NCI-H748 (cell line): ENCODE data around the gene PTPN2.

Source experiments
- DNase-seq: peaks from one replicate; lab custom pipeline; 2025; ENCODE audit not compliant: unreplicated experiment; lab: John Stamatoyannopoulos, UW

PTPN2 gene

DNA sequence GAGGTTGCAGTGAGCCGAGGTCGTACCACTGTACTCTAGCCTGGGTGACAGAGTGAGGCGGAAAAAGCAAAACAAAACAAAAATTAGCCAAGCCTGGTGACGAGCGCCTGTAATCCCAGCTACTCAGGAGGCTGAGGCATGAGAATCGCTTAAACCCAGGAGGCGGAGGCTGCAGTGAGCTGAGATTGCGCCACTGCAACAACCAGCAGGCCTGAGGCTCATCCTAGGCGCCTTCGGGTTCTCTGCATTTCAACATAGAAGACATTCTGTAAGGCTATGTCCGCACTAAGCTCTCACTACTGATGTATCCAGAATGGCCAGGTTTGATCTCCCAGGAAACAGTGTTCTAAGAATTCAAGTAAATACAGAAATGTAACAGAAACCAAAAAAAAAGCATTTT is 23.5 kb downstream of the PTPN2 start:
- DNase-seq: no peak

DNA sequence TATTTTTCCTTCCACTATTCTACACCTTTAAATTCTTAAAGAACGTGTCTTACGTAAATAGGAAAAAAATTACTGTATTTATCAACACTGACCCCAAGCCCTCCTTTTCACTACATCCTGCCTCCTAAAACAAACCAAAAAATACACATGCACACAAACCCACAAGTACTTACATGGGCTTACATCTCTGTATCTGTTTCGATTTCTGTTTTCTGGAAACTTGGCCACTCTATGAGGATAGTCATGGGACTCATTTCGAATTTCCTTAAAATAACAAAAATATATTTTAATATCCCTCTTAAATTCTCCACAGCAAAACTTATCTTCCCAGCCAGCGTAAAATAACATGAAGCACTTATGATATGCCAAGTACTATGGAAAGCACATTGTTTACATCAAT is 25.0 kb downstream of the PTPN2 start:
- DNase-seq: no peak

DNA sequence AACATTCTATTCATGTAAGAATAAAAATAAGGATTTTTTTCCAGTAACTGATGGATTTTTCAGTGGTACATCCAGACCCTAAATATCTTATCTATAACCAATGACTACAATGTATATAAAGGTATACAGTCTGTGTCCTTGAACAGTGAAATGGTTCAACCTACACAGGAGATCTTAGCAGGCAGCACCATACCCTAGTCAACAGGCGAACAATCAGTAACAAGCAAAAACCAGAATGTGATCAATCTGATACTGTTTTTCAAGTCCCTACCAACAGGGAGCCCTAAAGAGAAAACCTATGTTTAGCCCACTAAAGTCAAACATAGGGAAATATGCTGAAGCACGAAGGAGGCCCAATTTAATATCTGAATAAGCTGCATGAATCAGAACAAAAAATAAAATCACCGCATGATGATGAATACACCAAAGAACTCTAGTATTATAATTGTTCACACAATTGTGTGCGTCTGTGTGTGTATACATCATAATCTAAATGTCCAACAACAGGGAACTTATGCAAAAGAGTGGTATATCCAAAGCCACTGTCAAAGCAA is 26.0 kb downstream of the PTPN2 start:
- no peak for DNase-seq

DNA sequence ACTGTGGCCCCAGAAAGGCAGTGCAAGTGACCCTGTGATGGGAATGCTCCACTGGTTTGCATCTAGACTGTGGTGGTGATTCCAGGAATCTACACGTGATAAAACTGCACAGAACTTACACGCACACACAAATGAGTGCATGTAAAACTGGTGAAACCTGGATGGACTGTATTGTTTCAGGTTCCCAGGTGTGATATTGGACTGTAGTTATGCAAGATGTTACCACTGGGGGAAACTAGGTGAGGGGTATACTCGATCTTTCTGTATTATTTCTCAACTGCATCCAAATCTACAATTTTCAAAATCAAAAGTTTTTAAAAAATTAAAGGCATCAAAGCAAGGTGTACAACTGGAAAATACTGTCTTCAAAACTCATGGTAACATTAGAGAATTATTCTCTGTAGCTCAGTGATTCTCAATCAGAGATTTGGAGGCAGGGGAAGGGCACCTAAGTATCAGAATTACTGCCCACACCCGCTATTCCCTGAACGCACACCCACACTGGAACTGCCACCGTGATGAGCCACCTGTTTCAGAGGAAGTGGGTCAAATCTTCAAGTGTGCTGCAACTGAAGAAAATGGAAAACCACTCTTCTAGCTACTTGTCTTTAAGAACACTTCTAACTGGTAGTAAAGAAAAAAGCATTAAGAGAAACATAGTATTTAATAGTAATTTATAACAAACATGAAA is 26.7 kb downstream of the PTPN2 start:
- no peak for DNase-seq

DNA sequence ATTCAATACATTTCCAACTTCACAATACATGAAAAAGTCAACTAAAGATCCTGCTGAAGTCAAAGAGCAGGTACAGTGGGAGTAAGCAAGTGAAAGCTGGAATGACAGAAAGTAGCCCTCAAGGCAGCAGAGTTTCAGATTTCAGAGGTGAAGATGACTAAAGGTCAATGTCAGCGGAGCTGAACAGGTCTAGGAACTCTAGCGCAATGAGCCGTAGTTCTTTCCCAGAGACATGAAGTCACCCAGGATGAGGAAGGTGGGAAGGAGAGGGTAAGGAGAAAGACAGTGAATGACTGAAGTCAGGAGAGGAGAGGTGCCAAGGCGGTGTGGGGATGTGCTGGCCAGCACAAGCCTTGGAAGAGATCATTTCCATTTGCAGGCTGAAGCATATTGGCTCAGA is 28.1 kb downstream of the PTPN2 start:
- DNase-seq: no peak

DNA sequence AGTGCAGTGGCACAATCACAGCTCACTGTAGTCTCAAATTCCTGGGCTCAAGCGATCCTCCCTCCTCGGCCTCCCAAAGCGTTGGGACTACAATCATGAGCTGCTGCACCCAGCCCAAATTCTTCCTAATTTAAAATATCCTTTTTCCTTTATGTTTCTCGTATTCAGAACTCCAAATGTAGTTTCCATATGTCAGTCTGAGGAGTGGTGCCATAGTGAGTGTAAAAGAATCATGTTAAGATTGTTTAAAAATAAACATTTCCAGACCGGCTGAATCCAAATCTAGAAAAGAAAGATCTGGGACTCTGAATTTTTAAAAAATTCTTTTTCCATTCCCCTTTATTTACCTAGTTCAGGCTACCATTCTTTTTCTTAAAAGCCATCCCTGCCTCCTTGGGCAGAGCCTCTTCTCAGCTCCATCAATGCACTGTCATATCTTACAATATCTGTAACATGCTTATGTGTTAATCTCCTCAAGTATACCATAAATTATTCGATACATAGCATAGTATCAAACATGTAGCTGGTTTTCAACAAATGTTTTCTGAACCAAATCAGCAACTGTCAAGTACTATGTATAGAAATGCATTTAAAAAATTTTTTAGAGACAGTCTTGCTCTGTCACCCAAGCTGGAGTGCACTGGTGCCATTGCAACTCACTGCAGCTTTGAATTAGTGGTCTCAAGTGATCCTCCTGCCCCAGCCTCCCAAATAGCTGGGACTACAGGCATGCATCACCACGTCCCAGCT is 31.3 kb downstream of the PTPN2 start:
- DNase-seq: no peak

DNA sequence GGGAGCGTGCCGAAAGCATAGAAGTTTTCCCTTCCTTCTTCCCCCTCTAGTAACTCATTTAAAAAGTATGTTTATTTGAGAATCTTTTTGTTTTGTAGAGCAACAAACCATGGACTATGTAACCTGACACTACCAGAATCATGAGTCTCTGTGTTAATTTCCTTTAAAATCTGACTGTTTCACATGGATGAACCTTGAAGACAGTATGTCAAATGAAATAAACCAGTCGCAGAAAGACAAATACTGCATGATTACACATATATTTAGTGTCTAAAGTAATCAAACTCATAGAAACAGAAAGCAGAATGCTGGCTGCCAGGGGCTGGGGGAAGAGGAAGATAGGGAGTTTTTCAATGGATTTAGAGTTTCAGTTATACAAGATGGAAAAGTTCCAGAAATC is 32.3 kb downstream of the PTPN2 start:
- no peak for DNase-seq

DNA sequence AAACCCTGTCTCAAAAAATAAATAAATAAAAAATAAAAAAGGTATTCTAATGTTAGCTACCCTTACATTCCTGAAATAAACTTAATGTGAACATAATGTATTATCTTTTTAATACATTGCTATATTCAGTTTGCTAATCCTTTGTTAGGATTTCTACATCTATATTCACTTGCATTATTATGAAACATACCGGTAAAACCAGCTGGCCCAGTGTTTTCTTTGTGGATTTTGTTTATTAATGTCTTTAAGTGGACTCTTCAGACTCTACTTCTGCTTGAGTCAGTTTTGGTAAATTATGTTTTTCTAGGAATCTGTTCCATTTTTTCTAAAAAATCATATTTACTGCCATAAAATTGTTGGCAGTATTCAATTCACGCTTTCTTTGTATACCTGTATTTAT is 34.5 kb downstream of the PTPN2 start:
- DNase-seq: no peak

DNA sequence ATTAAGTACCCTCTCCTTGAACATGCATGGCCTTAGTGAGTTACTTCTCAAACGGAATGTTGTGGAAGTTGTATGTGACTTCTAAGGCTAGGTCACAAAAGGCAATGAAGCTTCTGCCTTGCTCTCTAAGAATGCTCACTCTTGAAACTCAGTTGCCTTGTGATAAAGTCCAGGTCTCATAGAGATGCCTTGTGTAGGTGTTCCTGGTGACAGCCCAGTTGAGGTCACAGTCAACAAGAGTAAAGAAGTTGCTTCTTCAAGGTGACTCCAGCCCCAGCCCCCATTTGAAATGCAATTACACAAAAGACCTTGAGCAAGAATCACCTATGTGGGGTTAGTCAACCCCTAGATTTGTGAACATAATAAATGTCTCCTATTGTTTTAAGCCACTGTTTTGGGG is 35.6 kb downstream of the PTPN2 start:
- DNase-seq: no peak

DNA sequence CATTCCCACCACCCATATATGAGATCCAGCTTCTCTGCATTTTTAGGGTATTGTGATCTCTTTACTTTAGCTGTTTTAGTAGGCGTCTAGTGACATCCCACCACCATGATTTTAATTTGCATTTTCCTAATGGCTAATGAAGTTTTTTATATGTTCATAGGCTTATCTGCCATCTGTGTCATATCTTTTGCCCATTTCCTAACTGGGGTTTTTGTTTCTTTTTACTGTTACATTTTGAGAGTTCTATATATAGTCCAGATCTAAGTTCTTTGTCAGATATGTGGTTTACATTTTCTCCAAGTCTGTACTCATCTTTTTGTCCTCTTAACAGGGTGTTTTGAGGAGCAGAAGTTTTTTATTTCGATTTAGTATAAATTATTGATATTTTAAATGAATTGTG is 39.6 kb downstream of the PTPN2 start:
- no peak for DNase-seq

DNA sequence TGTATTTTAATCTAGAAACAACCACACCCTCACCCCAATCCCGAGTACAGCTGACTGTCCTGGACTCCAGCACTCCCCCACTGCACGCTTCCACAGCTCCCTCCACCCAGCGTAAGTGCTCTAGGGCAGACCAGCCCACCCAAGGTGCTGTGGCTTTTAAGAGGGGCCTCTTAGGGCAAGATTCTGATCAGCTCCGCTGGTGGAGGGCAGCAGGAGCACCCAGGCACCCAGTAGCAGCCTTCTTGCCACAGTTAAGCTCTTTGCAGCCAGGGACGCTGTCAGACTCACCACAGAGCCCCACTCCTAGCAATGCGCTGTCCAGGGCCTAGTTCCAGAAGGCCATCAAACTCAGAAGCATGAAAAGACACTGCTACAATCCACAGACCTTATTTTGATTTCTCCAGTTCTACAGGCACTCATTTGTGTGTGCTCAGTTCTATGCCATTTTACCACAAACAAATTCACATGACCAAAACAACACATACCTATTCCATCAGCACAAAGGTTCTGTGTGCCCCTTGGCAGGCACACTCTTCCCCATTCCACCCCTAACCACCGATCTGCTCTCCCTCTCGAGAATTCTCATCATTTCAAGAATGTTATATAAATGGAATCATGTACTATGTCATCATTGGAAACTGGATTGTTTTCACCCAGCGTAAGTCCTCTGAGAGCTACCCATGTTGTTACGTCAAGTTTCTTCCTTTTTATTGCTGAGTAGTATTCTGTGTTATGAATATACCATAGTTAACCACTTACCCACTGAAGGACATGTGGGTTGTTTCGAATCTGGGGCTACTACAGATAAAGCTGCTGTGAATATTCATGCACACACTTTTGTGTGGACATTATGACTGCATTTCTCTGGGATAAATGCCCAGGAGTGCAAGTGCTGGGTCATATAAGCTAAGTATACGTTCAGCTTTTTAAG is 40.4 kb downstream of the PTPN2 start:
- DNase-seq: no peak

DNA sequence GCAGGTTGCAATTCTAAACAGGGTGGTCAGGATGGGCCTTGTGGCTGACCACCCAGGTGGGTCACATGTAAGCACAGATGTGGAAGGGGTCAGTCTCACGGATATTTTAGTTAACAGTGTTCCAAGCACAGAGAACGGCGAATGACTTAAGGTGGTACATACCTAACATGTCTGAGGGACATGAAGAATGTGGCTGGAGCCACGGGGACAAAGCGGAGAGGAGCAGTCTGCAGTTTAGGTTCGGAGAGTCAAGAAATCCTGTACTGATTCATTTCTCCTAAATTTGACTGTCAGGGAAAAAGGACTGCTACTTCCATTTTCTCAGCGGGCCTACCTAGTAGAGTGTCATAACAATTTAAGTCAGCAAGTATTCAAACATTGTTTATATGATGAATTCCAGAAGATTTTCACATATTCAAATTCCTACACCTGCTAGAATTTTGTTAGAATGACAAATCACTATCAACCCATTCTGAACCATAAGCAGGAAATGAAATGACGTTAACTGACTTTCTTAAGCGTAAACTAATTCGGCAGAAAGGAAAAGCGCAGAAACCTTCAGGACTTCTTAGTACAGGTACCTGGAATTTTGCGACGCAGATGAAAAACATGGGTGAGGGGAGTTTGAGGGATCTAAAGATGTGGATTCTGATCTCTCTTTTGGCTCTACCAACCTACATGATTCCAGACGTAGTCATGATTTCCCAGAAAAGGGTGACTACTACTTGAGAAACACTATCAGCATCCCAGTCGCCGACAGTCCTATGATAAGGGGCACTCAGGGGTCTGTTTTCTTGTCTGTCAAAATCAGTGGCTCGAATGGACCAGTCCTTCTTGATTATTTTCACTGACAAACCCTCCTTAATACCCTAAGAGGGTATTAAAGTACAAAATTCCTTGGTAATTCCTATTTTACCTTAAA is 41.3 kb downstream of the PTPN2 start:
- no peak for DNase-seq

DNA sequence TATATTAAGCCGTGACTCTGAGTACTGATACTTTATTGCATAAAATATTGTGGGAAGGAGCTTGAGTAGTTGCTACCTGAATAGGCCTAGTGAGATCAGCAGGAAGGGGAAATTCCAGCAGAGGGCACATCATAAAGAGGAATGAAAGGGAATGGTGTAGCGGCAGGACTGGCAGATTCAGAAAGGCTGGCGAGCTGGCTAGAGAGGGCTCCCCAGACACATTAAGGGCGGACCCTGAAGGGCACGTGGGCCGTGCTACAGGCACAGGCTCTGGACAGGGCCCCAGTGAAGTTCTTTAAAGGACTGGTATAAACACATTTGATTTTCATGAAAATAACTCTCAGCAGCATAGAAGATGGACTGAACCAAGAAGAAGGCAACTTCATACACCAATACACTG is 43.0 kb downstream of the PTPN2 start:
- no peak for DNase-seq

DNA sequence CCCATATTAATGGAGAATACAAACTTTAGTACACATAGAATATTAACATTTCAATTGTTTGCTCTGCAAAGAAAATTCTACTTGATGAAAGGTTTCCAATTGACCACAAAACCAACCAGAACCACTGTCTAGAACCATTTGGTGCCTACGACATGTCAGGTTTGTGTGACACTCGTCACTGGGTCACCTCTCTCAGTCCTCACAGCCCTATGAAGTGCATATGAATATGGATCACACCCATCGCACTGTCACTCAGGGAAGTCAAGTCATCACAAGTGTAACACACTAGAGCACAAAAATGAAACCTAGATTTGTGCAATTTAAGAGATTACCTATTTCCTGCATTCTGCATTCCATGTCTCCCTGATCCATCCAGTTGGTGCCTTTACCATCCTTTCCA is 43.7 kb downstream of the PTPN2 start:
- no peak for DNase-seq

DNA sequence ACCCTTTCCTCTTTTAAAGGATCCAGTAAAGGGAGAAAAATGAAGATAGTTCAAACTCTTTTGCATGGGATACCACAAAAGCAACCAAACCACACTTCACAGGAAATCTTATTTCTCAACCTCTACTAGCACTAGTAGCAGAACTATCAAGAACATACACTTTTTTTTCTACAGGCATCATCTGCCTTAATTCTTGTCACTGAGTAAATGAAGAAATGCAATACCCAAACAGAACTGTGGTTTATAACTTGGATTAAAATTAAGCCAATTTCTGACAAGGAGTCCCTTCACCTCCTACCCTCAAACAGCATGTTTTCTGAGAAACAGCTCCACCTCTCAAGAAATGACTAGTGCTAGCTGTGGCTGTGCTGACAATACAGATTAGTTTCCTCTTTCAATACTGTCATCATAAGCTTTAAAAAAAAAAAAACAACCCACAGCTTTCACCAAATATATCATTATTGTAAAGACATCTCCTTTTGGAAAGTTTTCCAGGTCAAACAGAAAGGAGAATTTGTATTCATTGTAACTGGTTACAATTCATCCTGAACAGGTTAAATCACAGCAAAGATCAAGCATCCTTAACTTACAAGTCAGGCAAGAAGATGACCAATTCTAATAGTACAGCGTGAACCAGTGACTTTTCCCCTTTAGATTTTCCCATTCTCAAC is 44.4 kb downstream of the PTPN2 start:
- DNase-seq: no peak

DNA sequence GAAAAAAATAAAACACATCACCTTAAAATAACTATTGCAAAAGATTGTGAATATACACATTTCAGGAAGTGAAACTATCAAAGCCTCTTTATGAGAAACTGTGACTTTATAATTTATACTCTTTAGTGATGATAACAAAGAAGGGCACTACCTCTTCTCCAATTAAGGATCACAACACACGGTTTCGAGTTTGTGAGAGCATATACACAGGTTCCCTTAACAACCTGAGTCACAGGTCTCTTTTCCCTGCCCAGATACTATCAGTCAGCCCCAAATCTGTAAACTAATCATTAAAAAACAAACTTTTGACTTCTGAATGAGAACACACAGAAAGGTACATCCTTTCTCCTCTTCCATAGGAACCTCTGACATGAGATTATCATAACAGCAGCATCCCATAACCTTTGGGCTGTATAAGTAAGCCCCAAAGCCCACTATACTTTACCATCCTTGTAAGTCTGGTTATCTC is 44.9 kb downstream of the PTPN2 start:
- no peak for DNase-seq

DNA sequence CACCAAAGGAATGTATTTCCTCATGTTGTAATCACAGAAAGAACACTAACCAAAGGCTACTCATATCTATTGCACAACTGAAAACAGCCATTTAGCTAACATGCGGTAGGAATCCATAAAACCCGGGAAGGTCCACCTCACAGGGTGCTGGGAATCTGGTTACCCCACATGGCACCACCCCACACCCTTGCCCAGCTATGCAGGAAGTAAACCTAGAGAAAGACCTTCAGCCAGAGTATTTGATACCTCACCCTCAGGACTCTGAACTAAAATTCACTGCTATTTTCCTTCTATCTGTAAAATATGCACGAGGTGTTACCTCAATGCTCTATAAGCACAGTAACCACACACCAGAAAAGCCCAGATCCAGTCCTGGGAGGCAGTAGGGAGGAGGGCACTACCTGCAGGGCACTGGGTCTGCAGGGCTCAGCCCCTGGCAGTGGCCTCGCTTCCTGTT is 45.8 kb downstream of the PTPN2 start:
- DNase-seq: no peak

DNA sequence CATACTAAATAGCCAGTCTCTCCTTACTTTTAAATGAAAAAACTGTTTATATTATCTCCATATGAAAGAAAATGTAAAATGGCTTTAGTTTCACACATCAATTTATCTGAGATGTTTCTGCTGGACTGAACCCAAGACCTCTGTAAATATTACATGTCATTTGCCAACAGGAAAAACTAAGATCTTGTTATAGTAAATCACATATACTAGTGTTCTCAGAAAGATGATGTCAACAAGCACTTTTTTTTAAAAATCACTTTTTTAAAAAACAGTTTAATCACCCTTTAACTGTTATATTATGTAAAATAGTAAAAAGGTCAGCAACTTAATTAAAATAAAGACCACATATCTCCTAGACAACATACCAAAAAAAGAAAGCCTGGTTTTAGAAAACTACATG is 46.3 kb downstream of the PTPN2 start:
- no peak for DNase-seq

DNA sequence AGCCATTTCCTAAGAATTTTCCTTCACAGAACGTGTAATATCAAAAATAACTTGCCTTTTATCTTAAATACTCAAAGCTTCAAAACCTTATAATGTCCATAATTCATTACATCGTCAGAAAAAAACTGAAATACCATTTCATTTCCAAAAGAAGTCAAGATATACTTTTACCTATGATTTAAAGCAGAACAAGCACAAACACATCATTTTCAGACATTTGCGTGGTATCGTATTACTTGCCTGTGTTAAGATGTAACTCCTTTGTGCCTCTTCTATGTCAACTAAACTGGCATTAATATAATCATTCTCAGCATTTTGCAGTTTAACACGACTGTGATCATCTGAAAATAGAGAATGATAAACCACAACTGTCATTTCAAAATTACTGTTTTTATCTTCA is 47.5 kb downstream of the PTPN2 start:
- DNase-seq: no peak
